ENCODE results near the gene XYLT2. TPM values are rescaled to one million over a fixed set of nuclear protein-coding genes. Genes with fewer than 3 reads are reported as not detected.
A peak's percentile ranks its signal among the peaks of the same experiment; 100 is the strongest.

Gene XYLT2
- total and polyA plus RNA-seq, 9 of the 15 experiments (the other 6 are each of a cell fraction or from before 2014, with no cell fraction given), result 0.63 to 9.1 (median 4.3) TPM

- no peak for TF ChIP-seq ZBTB33 (CRISPR knock-in tag; IDR thresholded peaks at IDR 0.05)
- TF ChIP-seq BCL6 (CRISPR knock-in tag; IDR thresholded peaks at IDR 0.05), result no peak
- TF ChIP-seq SRSF1 (IDR thresholded peaks at IDR 0.05; ENCODE audit: low read depth, low read length), result no peak
- TF ChIP-seq, protein P1, sequence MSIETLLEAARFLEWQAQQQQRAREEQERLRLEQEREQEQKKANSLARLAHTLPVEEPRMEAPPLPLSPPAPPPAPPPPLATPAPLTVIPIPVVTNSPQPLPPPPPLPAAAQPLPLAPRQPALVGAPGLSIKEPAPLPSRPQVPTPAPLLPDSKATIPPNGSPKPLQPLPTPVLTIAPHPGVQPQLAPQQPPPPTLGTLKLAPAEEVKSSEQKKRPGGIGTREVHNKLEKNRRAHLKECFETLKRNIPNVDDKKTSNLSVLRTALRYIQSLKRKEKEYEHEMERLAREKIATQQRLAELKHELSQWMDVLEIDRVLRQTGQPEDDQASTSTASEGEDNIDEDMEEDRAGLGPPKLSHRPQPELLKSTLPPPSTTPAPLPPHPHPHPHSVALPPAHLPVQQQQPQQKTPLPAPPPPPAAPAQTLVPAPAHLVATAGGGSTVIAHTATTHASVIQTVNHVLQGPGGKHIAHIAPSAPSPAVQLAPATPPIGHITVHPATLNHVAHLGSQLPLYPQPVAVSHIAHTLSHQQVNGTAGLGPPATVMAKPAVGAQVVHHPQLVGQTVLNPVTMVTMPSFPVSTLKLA (conservative IDR thresholded peaks at IDR 0.05), result peak; percentile 56 to 76; a peak in 3 of 4 replicates
- TF ChIP-seq ZNF584 (CRISPR knock-in tag; IDR thresholded peaks at IDR 0.05; ENCODE audit: low read depth), result no peak; the same call in 1 of the 2 replicates
- no peak for TF ChIP-seq FOXO4 (CRISPR knock-in tag; IDR thresholded peaks at IDR 0.05)
- TF ChIP-seq IRF2 (CRISPR knock-in tag; IDR thresholded peaks at IDR 0.05), result no peak
- TF ChIP-seq DDX20 (tag; IDR thresholded peaks at IDR 0.05; ENCODE audit: low read depth), result no peak
- no peak for TF ChIP-seq TEAD2 (tag; IDR thresholded peaks at IDR 0.05)
- TF ChIP-seq SIN3B (IDR thresholded peaks at IDR 0.05; ENCODE audit: low read depth), result no peak
- no peak for TF ChIP-seq CREB3L1 (IDR thresholded peaks at IDR 0.05; ENCODE audit: borderline replicate concordance, low read depth)
- TF ChIP-seq DLX4 (CRISPR knock-in tag; IDR thresholded peaks at IDR 0.05), result no peak
- TF ChIP-seq SOX6 (IDR thresholded peaks at IDR 0.05), result no peak
- no peak for TF ChIP-seq RBM15 (IDR thresholded peaks at IDR 0.05; ENCODE audit: insufficient read depth, low read length)
- TF ChIP-seq ZNF354B (CRISPR knock-in tag; IDR thresholded peaks at IDR 0.05), result no peak
- TF ChIP-seq FOXA3 (CRISPR knock-in tag; conservative IDR thresholded peaks at IDR 0.05 in 1 of 2, IDR thresholded peaks at IDR 0.05 in 1 of 2), result peak in 1 of 2 experiments; percentile 55; a peak in 1 of 4 replicates
- TF ChIP-seq ZSCAN32 (CRISPR knock-in tag; IDR thresholded peaks at IDR 0.05), result no peak
- no peak for TF ChIP-seq SRSF3 (IDR thresholded peaks at IDR 0.05; ENCODE audit: insufficient read depth, low read length)
- no peak for TF ChIP-seq PHB (CRISPR knock-in tag; IDR thresholded peaks at IDR 0.05)
- no peak for TF ChIP-seq BRD4 (IDR thresholded peaks at IDR 0.05)
- peak; percentile 73; the same call in 1 of the 2 replicates for TF ChIP-seq FOXP1 (CRISPR knock-in tag; IDR thresholded peaks at IDR 0.05)
Measured at GRCh38 chr17:50345432-50346312, at the start of gene XYLT2 (continued).

Measured in K562 (cell line).